GM12878 (cell line): Measurements from ENCODE around the gene FREY1. TPM values are rescaled to one million over a fixed set of nuclear protein-coding genes. Genes with fewer than 3 reads are reported as not detected.

Experiments used
- ATAC-seq: fragments of 200-7000 bp; cut with Tn5 transposase; 3 replicates; pipeline ENCODE4 v1.9.1; 2020; ENCODE audit warnings: mild to moderate bottlenecking, moderate library complexity
- BruUV-seq: library from RNA; stranded (reverse); fragments of 400-500 nt; replicated peaks from 2 replicates; lab custom pipeline; 2021; lab: Mats Ljungman, UMichigan
- CTCF ChIA-PET: fragments of 300-600 bp; sonication (Branson Sonifier 250); formaldehyde crosslinking; extraction: SDS; loops from one replicate; lab custom pipeline; 2021; ENCODE audit warnings: inconsistent platforms; lab: Yijun Ruan, JAX
- POLR2A ChIA-PET: fragments of 350-600 bp; formaldehyde crosslinking; extraction: SDS; loops from one replicate; lab custom pipeline; 2021; ENCODE audit warnings: inconsistent platforms; lab: Charles Lee
- RAD21 ChIA-PET: fragments of 300-600 bp; sonication (Branson Sonifier 250); formaldehyde crosslinking; loops from one replicate; lab custom pipeline; 2023; ENCODE audit warnings: antibody characterized with exemption; ENCODE audit not compliant: unreplicated experiment; lab: Charles Lee
- SMC1A ChIA-PET: fragments of 300-600 bp; sonication (Branson Sonifier 250); formaldehyde crosslinking; loops from one replicate; lab custom pipeline; 2023; ENCODE audit not compliant: unreplicated experiment, uncharacterized antibody; lab: Charles Lee
- DNase-seq: peaks from one replicate; pipeline ENCODE4 v3.0.0-alpha.2; 2011; ENCODE audit warnings: low read depth, low spot score
- FAIRE-seq: peaks from 3 replicates; lab custom pipeline; 2011; peaks lifted over from hg19 to GRCh38; lab: Jason Lieb, UNC
- H2AFZ ChIP-seq: 2 replicates; pipeline ENCODE4 v1.6.0; 2011; ENCODE audit warnings: low read depth, low read length, control low read depth; ENCODE audit not compliant: control insufficient read depth
- H3K27ac ChIP-seq: 2 replicates; pipeline ENCODE4 v1.5.1; 2011; ENCODE audit warnings: control low read depth; ENCODE audit not compliant: control insufficient read depth, insufficient read depth
- H3K27me3 ChIP-seq, 2 experiments: replicated peaks in 1 of 2; 2 replicates each; pipeline versions ENCODE4 v1.6.0 to v1.6.1; 2011; ENCODE audit warnings: low read length in 1 of 2; ENCODE audit not compliant: control insufficient read depth in 2 of 2, insufficient read depth in 2 of 2
- H3K36me3 ChIP-seq, 2 experiments: 2 replicates each; pipeline ENCODE4 v1.5.1; 2011; ENCODE audit warnings: low read length in 1 of 2; ENCODE audit not compliant: control insufficient read depth in 2 of 2, insufficient read depth in 2 of 2
- H3K4me1 ChIP-seq: 2 replicates; pipeline ENCODE4 v1.6.1; 2011; ENCODE audit warnings: mild to moderate bottlenecking, low read length, moderate library complexity, mixed read lengths; ENCODE audit not compliant: control insufficient read depth, insufficient read depth
- H3K4me2 ChIP-seq: 2 replicates; pipeline ENCODE4 v1.6.0; 2011; ENCODE audit warnings: control low read depth; ENCODE audit not compliant: control insufficient read depth, insufficient read depth
- H3K4me3 ChIP-seq: fragments of 200-600 bp; sonication (generic); 2 replicates; pipeline ENCODE4 v1.5.1; 2016
- H3K79me2 ChIP-seq: 2 replicates; pipeline ENCODE4 v1.6.0; 2011; ENCODE audit warnings: low read length; ENCODE audit not compliant: control insufficient read depth, insufficient read depth
- H3K9ac ChIP-seq: 2 replicates; pipeline ENCODE4 v1.8.0; 2011; ENCODE audit warnings: low read length, control low read depth, mixed read lengths; ENCODE audit not compliant: control insufficient read depth, insufficient read depth
- H3K9me3 ChIP-seq: replicated peaks from 3 replicates; pipeline ENCODE4 v1.5.1; 2011; ENCODE audit warnings: mild to moderate bottlenecking, low read length; ENCODE audit not compliant: control insufficient read depth, insufficient read depth
- H4K20me1 ChIP-seq: 2 replicates; pipeline ENCODE4 v1.6.0; 2011; ENCODE audit not compliant: control insufficient read depth, insufficient read depth
- BACH1 ChIP-seq: fragments of 450-650 bp; IDR thresholded peaks from 2 replicates; pipeline ENCODE4 v1.6.1; 2017; ENCODE audit warnings: mild to moderate bottlenecking, borderline replicate concordance
- DPF2 ChIP-seq: fragments of 450-650 bp; IDR thresholded peaks from 2 replicates; pipeline ENCODE4 v1.6.1; 2017; ENCODE audit warnings: mild to moderate bottlenecking
- GABPA ChIP-seq: IDR thresholded peaks from 2 replicates; pipeline ENCODE4 v1.6.1; 2014; ENCODE audit warnings: antibody characterized with exemption, low read depth, mild to moderate bottlenecking, inconsistent platforms
- IKZF1 ChIP-seq: fragments of 450-650 bp; conservative IDR thresholded peaks from 2 replicates; pipeline ENCODE4 v1.6.1; 2017; ENCODE audit warnings: antibody characterized with exemption, mild to moderate bottlenecking
- RELB ChIP-seq: fragments of 450-650 bp; IDR thresholded peaks from 2 replicates; pipeline ENCODE4 v1.6.1; 2017; ENCODE audit warnings: low read depth, mild to moderate bottlenecking, moderate library complexity
- SMARCA5 ChIP-seq: fragments of 450-650 bp; IDR thresholded peaks from 2 replicates; pipeline ENCODE4 v1.6.1; 2017; ENCODE audit warnings: mild to moderate bottlenecking
- TCF7 ChIP-seq: IDR thresholded peaks from 2 replicates; pipeline ENCODE4 v1.6.1; 2014; ENCODE audit warnings: antibody characterized with exemption, borderline replicate concordance
- ZSCAN29 ChIP-seq: fragments of 450-650 bp; IDR thresholded peaks from 2 replicates; pipeline ENCODE4 v1.6.1; 2017; ENCODE audit warnings: mild to moderate bottlenecking, moderate library complexity
- WGBS: methylation state at CpG from one replicate; pipeline ENCODE4 v1.1.6; 2016; ENCODE audit warnings: low lambda C conversion rate; ENCODE audit not compliant: insufficient replicate concordance, insufficient coverage; ENCODE audit errors: missing lambda C conversion rate; 5-methylcytosine and 5-hydroxymethylcytosine counted together
- in situ Hi-C: fragments of 300-500 bp; cut with MboI; formaldehyde crosslinking; loops from 9 replicates; pipeline ENCODE4 v1.14.3; 2018; ENCODE audit warnings: mixed read lengths
- intact Hi-C: fragments of 100-400 bp; cut with micrococcal nuclease; formaldehyde crosslinking; loops from one replicate; pipeline ENCODE4 v1.14.2; 2022; ENCODE audit not compliant: unreplicated experiment
- polyA plus RNA-seq, 11 experiments: library from polyadenylated mRNA; depleted of rRNA in 4 of 11; unstranded in 6 of 11; stranded (reverse) in 5 of 11; fragments of >200 nt; fragmentation: Nextera tagmentation in 4 of 11; fragmentation: Illumina TruSeq in 1 of 11; extraction: Ambion mirVana in 4 of 11; extraction: Trizol in 1 of 11; gene quantifications; 1 replicate in 1 of 11; 2 replicates in 10 of 11; pipeline versions ENCODE4 v1.2.1 to v1.2.3, GENCODE V29; 2011 to 2016; ENCODE audit warnings: inconsistent platforms in 2 of 11, missing spikeins in 2 of 11, low read depth in 1 of 11
- total RNA-seq, 4 experiments: library from RNA; depleted of rRNA in 3 of 4; stranded (reverse); fragments of >200 nt in 3 of 4; fragmentation: Illumina TruSeq in 1 of 4; extraction: Trizol in 1 of 4; gene quantifications; 2 replicates each; pipeline versions ENCODE4 v1.2.1 to v1.2.3, GENCODE V29; 2013 to 2021

FREY1 gene
- total and polyA plus RNA-seq, 10 of the 15 experiments (the other 5 are each of a cell fraction or from before 2014, with no cell fraction given): 0.13 to 1.7 (median 0.39) TPM; not detected in 3

- DNase-seq: no peak
- no peaks in the 10 kb centered on the region for H3K4me1 ChIP-seq
- no peak for TF ChIP-seq BACH1
- TF ChIP-seq IKZF1: no peak
- TF ChIP-seq DPF2: no peak
- TF ChIP-seq SMARCA5: no peak
- TF ChIP-seq GABPA: no peak
- no peak for TF ChIP-seq TCF7
- TF ChIP-seq ZSCAN29: no peak
- no peak for TF ChIP-seq RELB
- peaks cover 3% of the 10 kb centered on the region for H4K20me1 ChIP-seq
- no peak overlapping the region for H2AFZ ChIP-seq
- no peaks in the 10 kb centered on the region for H3K79me2 ChIP-seq
- intact Hi-C loops: no loop called here
- BruUV-seq: no TSS peak
- in situ Hi-C loops: no loop called here
- H3K9ac ChIP-seq: no peak overlapping the region
- H3K4me3 ChIP-seq: no peak overlapping the region
- no peaks in the 10 kb centered on the region; a peak in 1 of 4 replicates for H3K27me3 ChIP-seq
- RAD21 ChIA-PET: no interaction called here
- 39% methylated on average over 9 of the region's 9 CpGs for WGBS
- ATAC-seq: no peak
- H3K36me3 ChIP-seq: no peaks in the 10 kb centered on the region
- no peak for FAIRE-seq
- no peak overlapping the region for H3K27ac ChIP-seq
- SMC1A ChIA-PET: no interaction called here
- CTCF ChIA-PET: no interaction called here
- H3K4me2 ChIP-seq: no peak overlapping the region
- no peaks in the 10 kb centered on the region for H3K9me3 ChIP-seq
- POLR2A ChIA-PET: interaction anchor here (0.5 kb wide), 1 partner anchor 111 kb away, joined by 3 read pairs; no protein-coding TSS in a partner anchor
Observed at GRCh38 chr11:45890886-45891550, 16.1 kb downstream of the FREY1 start.
